Activated CD4-positive, alpha-beta T cell treated with anti-CD3 and anti-CD28 coated beads for 36 hours (primary cell): ENCODE data around the gene CDK10. TPM values are rescaled to one million over a fixed set of nuclear protein-coding genes. Genes with fewer than 3 reads are reported as not detected.

Experiments
- ATAC-seq: fragments of 200-7000 bp; cut with Tn5 transposase; one replicate; pipeline ENCODE4 v1.10.0; 2021; ENCODE audit warnings: mild to moderate bottlenecking, moderate library complexity
- CTCF ChIA-PET: fragments of 350-600 bp; sonication (Branson Sonifier 250); formaldehyde crosslinking; loops from one replicate; lab custom pipeline; 2021; ENCODE audit warnings: antibody characterized with exemption; lab: Charles Lee
- POLR2A ChIA-PET: fragments of 350-600 bp; sonication (Branson Sonifier 250); formaldehyde crosslinking; loops from one replicate; lab custom pipeline; 2021; ENCODE audit warnings: antibody characterized with exemption, inconsistent platforms; lab: Charles Lee
- DNase-seq: peaks from one replicate; pipeline ENCODE4 v3.0.0-alpha.2; 2020
- H3K27ac Mint-ChIP-seq: one replicate; pipeline ENCODE4 v1.8.0; 2021; ENCODE audit warnings: mixed read lengths
- H3K27me3 Mint-ChIP-seq: one replicate; pipeline ENCODE4 v1.8.0; 2021; ENCODE audit warnings: mixed read lengths
- H3K36me3 Mint-ChIP-seq: one replicate; pipeline ENCODE4 v1.8.0; 2021; ENCODE audit warnings: low read depth, mixed read lengths
- H3K4me1 Mint-ChIP-seq: one replicate; pipeline ENCODE4 v1.8.0; 2021; ENCODE audit warnings: mixed read lengths
- H3K4me3 Mint-ChIP-seq: one replicate; pipeline ENCODE4 v1.8.0; 2021; ENCODE audit warnings: mild to moderate bottlenecking, moderate library complexity, mixed read lengths
- H3K9me3 Mint-ChIP-seq: one replicate; pipeline ENCODE4 v1.8.0; 2021; ENCODE audit warnings: low read depth, mixed read lengths
- intact Hi-C, 2 experiments: fragments of 100-400 bp; cut with DNase I in 1 of 2; cut with micrococcal nuclease in 1 of 2; formaldehyde crosslinking; loops; one replicate each; pipeline versions ENCODE4 v1.14.2 to v1.15.1; 2022 to 2024; cut with DNase I, micrococcal nuclease
- total RNA-seq, 2 experiments: library from RNA; stranded (reverse); gene quantifications; one replicate each; pipeline ENCODE4 v1.2.3, GENCODE V29; 2021

Gene CDK10
- total RNA-seq, 2 experiments from 2014 or later, result 78.1 to 89.8 TPM

- H3K36me3 Mint-ChIP-seq, result peaks cover 52% of the 10 kb centered on the region
- no peaks in the 10 kb centered on the region for H3K9me3 Mint-ChIP-seq
- peaks cover 54% of the 10 kb centered on the region for H3K4me1 Mint-ChIP-seq
- intact Hi-C loops, result loop anchor here in 1 of 2 experiments (10.0 kb wide), 1 partner anchor 1273 kb away; the partner anchor contains the start of gene ZFPM1
- ATAC-seq, result no peak
- ChIA-PET CTCF (no interaction called here), POLR2A (no interaction called here)
- peak overlapping the region; percentile 79 for H3K27ac Mint-ChIP-seq
- DNase-seq, result no peak
- no peak overlapping the region for H3K4me3 Mint-ChIP-seq
- no peaks in the 10 kb centered on the region for H3K27me3 Mint-ChIP-seq
Observed at GRCh38 chr16:89727406-89728120, 41.1 kb downstream of the CDK10 start.

- ATAC-seq (no peak), DNase-seq (no peak)
- H3K36me3 Mint-ChIP-seq, result peaks cover 51% of the 10 kb centered on the region
- H3K27ac Mint-ChIP-seq, result no peak overlapping the region
- ChIA-PET CTCF (interaction anchor here (1.1 kb wide), 1 partner anchor 25 kb away, joined by 4 read pairs; no protein-coding TSS in a partner anchor), POLR2A (no interaction called here)
- intact Hi-C loops, result loop anchor here in 1 of 2 experiments (10.0 kb wide), 1 partner anchor 1274 kb away; the partner anchor contains the start of gene ZFPM1
- H3K9me3 Mint-ChIP-seq, result no peaks in the 10 kb centered on the region
- no peaks in the 10 kb centered on the region for H3K27me3 Mint-ChIP-seq
- H3K4me3 Mint-ChIP-seq, result no peak overlapping the region
- peaks cover 43% of the 10 kb centered on the region for H3K4me1 Mint-ChIP-seq
Observed at GRCh38 chr16:89729293-89729692, 42.8 kb downstream of the CDK10 start.

- Mint-ChIP-seq H3K4me1 (peaks cover 39% of the 10 kb centered on the region), H3K36me3 (peaks cover 55% of the 10 kb centered on the region), H3K9me3 (no peaks in the 10 kb centered on the region), H3K4me3 (no peak overlapping the region), H3K27me3 (no peaks in the 10 kb centered on the region), H3K27ac (no peak overlapping the region)
- DNase-seq, result no peak
- no peak for ATAC-seq
- intact Hi-C loops, result loop anchor here in 1 of 2 experiments (10.0 kb wide), 1 partner anchor 1275 kb away; the partner anchor contains the start of gene ZFPM1
- POLR2A ChIA-PET, result no interaction called here
- CTCF ChIA-PET, result interaction anchor here (1.1 kb wide), 1 partner anchor 25 kb away, joined by 4 read pairs; no protein-coding TSS in a partner anchor
Observed at GRCh38 chr16:89729863-89730593, 43.5 kb downstream of the CDK10 start.

GRCh38 chr16:89730610-89731234, 44.2 kb downstream of the CDK10 start:
- Mint-ChIP-seq H3K27me3 (no peaks in the 10 kb centered on the region), H3K36me3 (peaks cover 62% of the 10 kb centered on the region), H3K27ac (no peak overlapping the region), H3K9me3 (no peaks in the 10 kb centered on the region), H3K4me1 (peaks cover 39% of the 10 kb centered on the region), H3K4me3 (no peak overlapping the region)
- intact Hi-C loops, result no loop called here
- POLR2A ChIA-PET, result no interaction called here
- CTCF ChIA-PET, result interaction anchor here (1.8 kb wide), 1 partner anchor 8 kb away, joined by 7 read pairs; no protein-coding TSS in a partner anchor
- ATAC-seq (no peak), DNase-seq (no peak)

GRCh38 chr16:89732142-89732917, 45.8 kb downstream of the CDK10 start:
- no peak for DNase-seq
- Mint-ChIP-seq H3K36me3 (peaks cover 71% of the 10 kb centered on the region), H3K4me1 (peaks cover 40% of the 10 kb centered on the region), H3K27ac (peak overlapping the region; percentile 22), H3K4me3 (no peak overlapping the region), H3K9me3 (no peaks in the 10 kb centered on the region), H3K27me3 (no peaks in the 10 kb centered on the region)
- ChIA-PET POLR2A (no interaction called here), CTCF (interaction anchor here (1.2 to 1.8 kb wide), 2 partner anchors 8 to 9 kb away, joined by 3 to 7 read pairs; no protein-coding TSS in a partner anchor)
- no peak for ATAC-seq
- intact Hi-C loops, result no loop called here

GRCh38 chr16:89732918-89733242, 46.4 kb downstream of the CDK10 start:
- ChIA-PET POLR2A (no interaction called here), CTCF (no interaction called here)
- peaks cover 73% of the 10 kb centered on the region for H3K36me3 Mint-ChIP-seq
- H3K27ac Mint-ChIP-seq, result no peak overlapping the region
- ATAC-seq (no peak), DNase-seq (no peak)
- no peaks in the 10 kb centered on the region for H3K27me3 Mint-ChIP-seq
- intact Hi-C loops, result no loop called here
- H3K4me3 Mint-ChIP-seq, result no peak overlapping the region
- no peaks in the 10 kb centered on the region for H3K9me3 Mint-ChIP-seq
- peaks cover 40% of the 10 kb centered on the region for H3K4me1 Mint-ChIP-seq

GRCh38 chr16:89733322-89733721, 46.8 kb downstream of the CDK10 start:
- peaks cover 77% of the 10 kb centered on the region for H3K36me3 Mint-ChIP-seq
- no peak for ATAC-seq
- H3K27me3 Mint-ChIP-seq, result no peaks in the 10 kb centered on the region
- no peak for DNase-seq
- ChIA-PET POLR2A (no interaction called here), CTCF (no interaction called here)
- no peaks in the 10 kb centered on the region for H3K9me3 Mint-ChIP-seq
- intact Hi-C loops, result no loop called here
- H3K4me3 Mint-ChIP-seq, result no peak overlapping the region
- peaks cover 41% of the 10 kb centered on the region for H3K4me1 Mint-ChIP-seq
- H3K27ac Mint-ChIP-seq, result no peak overlapping the region

- H3K4me1 Mint-ChIP-seq, result peaks cover 42% of the 10 kb centered on the region
- CTCF ChIA-PET, result interaction anchor here (0.6 kb wide), 1 partner anchor 13 kb away, joined by 3 read pairs; no protein-coding TSS in a partner anchor
- H3K4me3 Mint-ChIP-seq, result no peak overlapping the region
- POLR2A ChIA-PET, result no interaction called here
- H3K27ac Mint-ChIP-seq, result no peak overlapping the region
- ATAC-seq (no peak), DNase-seq (no peak)
- no peaks in the 10 kb centered on the region for H3K9me3 Mint-ChIP-seq
- no peaks in the 10 kb centered on the region for H3K27me3 Mint-ChIP-seq
- H3K36me3 Mint-ChIP-seq, result peaks cover 79% of the 10 kb centered on the region
- intact Hi-C loops, result no loop called here
Observed at GRCh38 chr16:89733792-89734191, 47.3 kb downstream of the CDK10 start.

- ChIA-PET POLR2A (interaction anchor here (0.6 kb wide), 1 partner anchor 47 kb away, joined by 6 read pairs; no protein-coding TSS in a partner anchor), CTCF (interaction anchor here (0.6 to 1.3 kb wide), 4 partner anchors 14 to 38 kb away, joined by 3 to 6 read pairs (median 4); no protein-coding TSS in a partner anchor)
- Mint-ChIP-seq H3K27me3 (no peaks in the 10 kb centered on the region), H3K4me1 (peaks cover 31% of the 10 kb centered on the region), H3K9me3 (no peaks in the 10 kb centered on the region), H3K27ac (peak overlapping the region; percentile 67), H3K4me3 (peak overlapping the region; percentile 23), H3K36me3 (peaks cover 78% of the 10 kb centered on the region)
- DNase-seq (no peak), ATAC-seq (no peak)
- intact Hi-C loops, result no loop called here
Observed at GRCh38 chr16:89736554-89736953, 50.1 kb downstream of the CDK10 start.

- ChIA-PET POLR2A (interaction anchor here (0.6 kb wide), 1 partner anchor 77 kb away, joined by 3 read pairs; no protein-coding TSS in a partner anchor), CTCF (interaction anchor here (0.9 to 2.8 kb wide), 3 partner anchors 31 to 123 kb away, joined by 6 to 9 read pairs (median 7); no protein-coding TSS in a partner anchor)
- peaks cover 25% of the 10 kb centered on the region for H3K4me1 Mint-ChIP-seq
- peaks cover 72% of the 10 kb centered on the region for H3K36me3 Mint-ChIP-seq
- DNase-seq (peak; percentile 66), ATAC-seq (peak; percentile 58)
- no peaks in the 10 kb centered on the region for H3K27me3 Mint-ChIP-seq
- H3K4me3 Mint-ChIP-seq, result no peak overlapping the region
- no peaks in the 10 kb centered on the region for H3K9me3 Mint-ChIP-seq
- H3K27ac Mint-ChIP-seq, result peak overlapping the region; percentile 67
- intact Hi-C loops, result loop anchor here in 1 of 2 experiments (1.0 kb wide), 1 partner anchor 15 kb away; no protein-coding TSS in a partner anchor
Observed at GRCh38 chr16:89737341-89738071, 51.0 kb downstream of the CDK10 start.
